HG03469 (cell line): ENCODE data around the gene CTTNBP2.

ENCODE experiments used
- ATAC-seq: cut with Tn5 transposase; IDR thresholded peaks from one replicate; pipeline ENCODE4 v1.9.1; 2021; ENCODE audit warnings: mild to moderate bottlenecking, moderate library complexity, moderate number of reproducible peaks; ENCODE audit not compliant: unreplicated experiment

CTTNBP2 gene, protein sequence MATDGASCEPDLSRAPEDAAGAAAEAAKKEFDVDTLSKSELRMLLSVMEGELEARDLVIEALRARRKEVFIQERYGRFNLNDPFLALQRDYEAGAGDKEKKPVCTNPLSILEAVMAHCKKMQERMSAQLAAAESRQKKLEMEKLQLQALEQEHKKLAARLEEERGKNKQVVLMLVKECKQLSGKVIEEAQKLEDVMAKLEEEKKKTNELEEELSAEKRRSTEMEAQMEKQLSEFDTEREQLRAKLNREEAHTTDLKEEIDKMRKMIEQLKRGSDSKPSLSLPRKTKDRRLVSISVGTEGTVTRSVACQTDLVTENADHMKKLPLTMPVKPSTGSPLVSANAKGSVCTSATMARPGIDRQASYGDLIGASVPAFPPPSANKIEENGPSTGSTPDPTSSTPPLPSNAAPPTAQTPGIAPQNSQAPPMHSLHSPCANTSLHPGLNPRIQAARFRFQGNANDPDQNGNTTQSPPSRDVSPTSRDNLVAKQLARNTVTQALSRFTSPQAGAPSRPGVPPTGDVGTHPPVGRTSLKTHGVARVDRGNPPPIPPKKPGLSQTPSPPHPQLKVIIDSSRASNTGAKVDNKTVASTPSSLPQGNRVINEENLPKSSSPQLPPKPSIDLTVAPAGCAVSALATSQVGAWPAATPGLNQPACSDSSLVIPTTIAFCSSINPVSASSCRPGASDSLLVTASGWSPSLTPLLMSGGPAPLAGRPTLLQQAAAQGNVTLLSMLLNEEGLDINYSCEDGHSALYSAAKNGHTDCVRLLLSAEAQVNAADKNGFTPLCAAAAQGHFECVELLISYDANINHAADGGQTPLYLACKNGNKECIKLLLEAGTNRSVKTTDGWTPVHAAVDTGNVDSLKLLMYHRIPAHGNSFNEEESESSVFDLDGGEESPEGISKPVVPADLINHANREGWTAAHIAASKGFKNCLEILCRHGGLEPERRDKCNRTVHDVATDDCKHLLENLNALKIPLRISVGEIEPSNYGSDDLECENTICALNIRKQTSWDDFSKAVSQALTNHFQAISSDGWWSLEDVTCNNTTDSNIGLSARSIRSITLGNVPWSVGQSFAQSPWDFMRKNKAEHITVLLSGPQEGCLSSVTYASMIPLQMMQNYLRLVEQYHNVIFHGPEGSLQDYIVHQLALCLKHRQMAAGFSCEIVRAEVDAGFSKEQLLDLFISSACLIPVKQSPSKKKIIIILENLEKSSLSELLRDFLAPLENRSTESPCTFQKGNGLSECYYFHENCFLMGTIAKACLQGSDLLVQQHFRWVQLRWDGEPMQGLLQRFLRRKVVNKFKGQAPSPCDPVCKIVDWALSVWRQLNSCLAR (N-terminal part only)

DNA sequence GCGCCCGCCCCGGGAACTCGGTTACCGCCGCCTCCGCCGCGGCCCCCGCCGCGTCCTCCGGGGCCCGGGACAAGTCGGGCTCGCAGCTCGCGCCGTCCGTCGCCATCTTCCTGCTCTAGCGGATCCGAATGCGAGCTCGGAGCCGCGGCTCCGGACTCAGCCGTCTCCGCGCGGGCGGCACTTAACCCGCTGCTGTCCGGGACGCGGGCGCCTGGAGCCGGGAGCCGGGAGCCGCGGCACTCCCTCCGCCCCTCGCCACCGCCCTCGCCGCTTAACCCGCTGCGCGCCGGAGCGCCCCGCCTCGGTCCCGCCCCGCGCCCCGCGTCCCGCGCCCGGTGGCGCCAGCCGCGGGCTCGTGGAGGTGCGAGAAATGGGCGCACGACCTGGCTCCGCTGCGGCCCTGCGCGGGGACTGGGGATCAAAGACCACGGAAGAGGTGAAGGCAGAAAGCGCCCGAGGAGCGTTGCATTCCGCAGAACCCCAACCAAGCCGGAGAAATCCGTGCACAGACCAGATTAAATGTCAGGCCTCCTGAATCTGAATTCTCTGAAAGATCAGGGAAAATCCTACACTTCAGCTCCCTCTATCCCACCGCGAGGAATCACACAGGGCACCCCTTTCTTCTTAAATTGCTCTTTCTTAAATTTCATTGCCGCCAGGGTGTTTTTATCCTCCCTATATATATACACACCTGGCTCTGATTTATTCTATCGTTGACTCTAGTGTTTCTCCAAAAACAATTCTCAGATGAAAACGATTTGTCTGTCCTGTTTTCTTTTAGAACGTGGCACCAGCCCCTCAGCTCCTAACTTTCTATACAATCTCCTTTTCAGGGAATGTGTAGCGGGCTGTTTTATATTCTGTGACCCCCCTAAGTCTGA, at the start of gene CTTNBP2:
Gene CTTNBP2 (minus strand): TSS at position 132 of the 881 bp plus-strand sequence. CDS start 26 bp downstream, at position 106.
- ATAC-seq: no peak

DNA sequence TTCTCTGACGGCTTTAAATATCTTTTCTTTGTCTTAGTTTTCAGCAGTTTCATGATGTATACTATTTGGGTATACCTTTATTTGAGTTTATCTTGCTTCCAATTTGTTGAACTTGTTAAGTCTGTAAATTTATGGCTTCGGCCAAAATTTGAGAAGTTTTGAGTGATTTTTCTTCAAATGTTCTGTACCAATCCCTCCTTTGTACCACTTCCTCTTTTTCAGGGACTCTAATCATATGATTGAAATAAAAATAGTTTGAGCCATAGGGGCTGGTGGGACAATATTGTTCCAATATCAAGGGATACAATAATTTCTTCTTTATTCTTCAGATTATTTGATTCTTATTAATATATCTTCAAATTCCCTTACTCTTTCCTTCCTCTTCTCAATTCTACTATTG, 43.1 kb upstream of the CTTNBP2 start:
- no peak for ATAC-seq

DNA sequence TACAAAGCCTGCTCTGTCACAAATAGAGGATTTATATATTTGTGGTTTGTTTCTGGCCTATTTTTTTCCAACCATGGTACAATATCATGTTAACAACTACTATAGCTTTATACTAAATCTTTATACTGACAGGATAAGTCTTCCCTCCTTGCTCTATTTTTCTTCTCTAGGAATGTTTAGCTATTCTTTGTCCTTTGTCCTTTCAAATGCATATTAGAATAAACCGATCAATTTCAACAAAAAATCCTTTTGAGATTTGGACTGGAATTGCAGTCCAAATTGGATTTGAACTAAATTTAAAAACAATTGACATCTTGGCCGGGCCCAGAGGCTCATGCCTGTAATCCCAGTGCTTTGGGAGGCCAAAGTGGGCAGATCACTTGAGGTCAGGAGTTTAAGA, 39.2 kb upstream of the CTTNBP2 start:
- ATAC-seq: no peak

GRCh38 chr7:117908031-117908795, 35.0 kb upstream of the CTTNBP2 start:
- no peak for ATAC-seq

DNA sequence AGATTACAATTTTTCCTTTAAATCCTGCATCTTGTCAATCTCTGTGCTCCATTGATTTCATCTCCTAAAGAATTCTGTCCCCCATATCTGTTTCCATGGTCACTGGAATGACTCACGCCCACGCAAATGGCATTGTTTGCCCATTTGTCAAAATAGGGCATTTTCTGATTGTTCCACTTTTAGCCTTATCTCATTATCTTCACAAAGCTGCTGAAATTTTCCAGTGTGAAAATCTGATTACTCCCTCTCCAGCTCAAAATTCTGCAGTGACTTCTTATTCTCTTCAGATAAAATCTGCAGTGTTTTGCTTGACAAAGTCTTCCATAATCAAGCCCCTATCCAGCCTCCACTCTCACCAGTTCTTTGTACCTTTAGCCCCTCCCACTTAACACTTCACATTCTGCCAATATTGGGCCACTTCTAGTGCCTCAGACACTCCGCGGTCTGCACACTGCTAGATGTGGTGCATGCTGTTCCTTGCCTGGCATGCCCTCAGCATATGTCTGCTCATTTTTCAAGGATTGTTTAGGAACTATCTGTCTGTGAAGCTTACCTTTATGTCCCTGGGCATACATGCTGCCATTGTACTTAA, 33.9 kb upstream of the CTTNBP2 start:
- ATAC-seq: no peak

GRCh38 chr7:117902314-117902889, 29.2 kb upstream of the CTTNBP2 start:
- ATAC-seq: no peak

DNA sequence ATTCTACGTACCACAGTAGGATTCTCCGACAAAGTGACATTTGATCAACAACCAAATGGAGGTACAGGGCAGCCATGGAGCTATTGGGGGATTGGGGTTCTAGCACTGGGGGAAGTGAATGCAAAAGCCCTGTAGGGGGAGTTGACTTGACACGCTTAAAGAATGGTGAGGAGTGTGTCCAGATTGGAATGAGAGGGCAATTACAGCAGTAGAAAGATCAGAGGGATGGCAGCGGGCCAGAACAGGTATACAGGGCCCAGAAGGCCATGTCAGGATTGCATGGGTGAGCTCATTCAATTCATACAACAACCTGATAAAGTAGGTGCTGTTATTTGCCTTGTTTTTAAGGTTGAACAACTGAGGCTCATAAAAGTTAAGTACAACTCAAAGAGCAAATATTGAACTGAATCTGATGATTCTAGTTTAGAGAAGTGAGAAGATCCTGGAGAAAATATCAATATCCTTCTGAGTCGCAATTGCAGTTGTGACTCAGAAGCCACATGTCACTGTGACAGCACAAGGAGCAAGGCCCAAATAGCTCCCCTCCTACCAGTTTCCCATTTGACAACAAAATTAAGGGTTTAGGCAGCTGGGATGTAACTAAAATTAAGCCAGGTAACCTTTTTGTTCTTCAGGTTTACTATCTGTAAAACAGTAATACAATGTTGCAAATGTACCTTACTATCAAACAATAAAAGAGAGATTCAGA, 28.0 kb upstream of the CTTNBP2 start:
- ATAC-seq: no peak

DNA sequence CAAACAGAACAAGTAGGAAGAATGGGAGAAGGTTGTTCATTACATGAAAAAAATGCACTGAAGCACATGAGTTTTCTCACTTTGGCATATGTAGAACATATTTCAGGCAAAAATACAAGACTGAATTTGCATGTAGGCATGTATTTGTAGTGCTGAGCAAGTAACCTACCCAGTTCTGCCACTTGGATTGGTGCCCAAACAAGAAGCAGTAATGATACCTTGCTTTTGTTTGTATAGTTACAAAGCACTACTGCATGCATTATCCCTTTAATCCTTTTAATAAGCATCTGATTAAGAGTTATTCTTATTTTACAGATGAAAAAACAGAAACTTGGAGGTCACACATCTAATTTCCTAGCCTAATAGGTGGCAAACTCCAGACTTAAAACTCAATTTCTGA, 23.1 kb upstream of the CTTNBP2 start:
- no peak for ATAC-seq

DNA sequence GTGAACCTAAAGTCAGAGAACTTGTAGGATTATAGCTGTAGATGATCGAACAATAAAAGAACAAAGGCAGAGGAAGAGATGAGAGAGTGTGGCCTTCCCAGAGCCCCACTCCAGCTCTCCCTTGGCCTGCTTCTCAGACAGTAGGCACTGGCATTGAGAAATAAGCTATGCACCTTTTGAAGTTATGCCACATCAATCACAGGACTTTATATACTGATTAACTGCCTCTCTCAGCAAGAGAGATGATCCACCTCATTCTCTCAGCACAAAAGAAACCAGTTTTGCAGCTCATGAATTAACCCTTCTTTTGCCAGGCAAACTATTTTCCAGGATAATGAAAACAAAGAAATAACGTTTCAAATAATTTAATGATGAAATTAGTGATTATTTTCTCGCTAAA, 22.0 kb upstream of the CTTNBP2 start:
- no peak for ATAC-seq

GRCh38 chr7:117894037-117894436, 20.8 kb upstream of the CTTNBP2 start:
- ATAC-seq: no peak

GRCh38 chr7:117892821-117893220, 19.6 kb upstream of the CTTNBP2 start:
- ATAC-seq: no peak

DNA sequence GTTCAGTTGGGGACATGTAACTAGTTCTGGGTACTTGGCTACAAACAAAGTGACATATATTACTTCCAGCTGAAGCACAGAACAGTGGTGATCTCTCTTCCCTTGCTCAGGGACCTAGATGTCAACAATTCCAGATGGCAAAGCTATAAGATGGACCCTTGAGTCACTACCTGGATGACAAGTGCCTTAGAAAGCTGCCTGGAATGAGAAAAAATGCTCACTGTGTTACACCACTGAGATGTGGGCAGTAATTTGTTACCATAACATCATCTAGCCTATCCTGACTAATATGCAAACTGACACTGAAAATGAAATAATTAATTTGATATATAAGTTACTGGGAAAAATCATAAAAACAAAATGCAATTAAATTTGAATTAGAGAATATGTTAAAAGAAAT, 16.4 kb upstream of the CTTNBP2 start:
- no peak for ATAC-seq

DNA sequence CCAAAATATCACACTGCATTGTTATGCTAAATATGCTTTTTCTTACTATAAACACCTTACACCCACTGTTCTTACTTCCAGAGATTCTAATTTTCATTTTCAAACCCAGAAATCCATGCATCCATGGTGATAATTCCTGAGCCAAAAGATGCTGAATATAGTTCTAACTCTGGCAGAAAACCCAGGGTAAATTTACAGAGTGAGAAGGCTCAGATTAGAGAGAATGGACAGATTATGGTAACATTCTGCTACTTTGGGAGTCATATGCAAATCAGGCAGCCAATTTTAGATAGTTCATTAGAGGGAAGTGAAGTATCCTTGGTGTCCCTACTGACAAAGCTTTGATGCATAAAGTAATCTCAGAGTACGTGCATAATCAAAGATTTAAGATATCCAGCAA, 15.4 kb upstream of the CTTNBP2 start:
- no peak for ATAC-seq

DNA sequence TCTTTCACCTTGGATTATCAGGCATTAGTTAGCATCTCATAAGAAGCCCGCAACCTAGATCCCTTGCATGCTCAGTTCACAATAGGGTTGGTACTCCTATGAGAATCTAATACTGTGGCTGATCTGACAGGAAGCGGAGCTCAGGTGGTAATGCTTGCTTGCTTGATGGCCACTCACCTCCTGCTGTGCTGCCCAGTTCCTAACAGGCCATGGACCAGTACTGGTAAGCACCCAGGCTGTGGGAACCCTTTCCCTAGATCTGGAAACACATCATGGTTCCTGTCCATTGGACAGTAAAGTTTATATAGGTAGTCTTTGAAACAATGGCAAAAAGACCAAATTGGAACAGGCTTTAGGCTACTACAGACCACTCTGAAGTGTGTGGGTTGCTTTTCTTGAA, 9.4 kb upstream of the CTTNBP2 start:
- no peak for ATAC-seq

DNA sequence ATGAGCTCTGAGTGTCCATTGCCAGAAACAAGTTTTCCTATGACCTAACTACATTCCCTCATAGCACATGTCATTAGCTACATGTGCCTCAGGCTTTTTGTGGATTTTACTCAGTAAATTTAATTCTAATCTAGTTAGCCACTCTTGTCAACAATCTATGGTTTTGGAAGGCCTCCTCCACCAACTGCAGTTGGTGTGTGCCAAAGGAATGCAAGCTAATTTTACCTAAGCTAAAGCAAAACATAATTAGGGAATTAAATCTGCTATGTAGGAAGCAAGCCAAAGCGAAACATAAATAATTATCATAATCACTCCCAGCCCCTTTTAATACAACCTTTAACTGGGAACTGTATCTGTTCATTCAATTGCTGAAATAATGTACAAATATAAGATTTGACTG, 3.5 kb upstream of the CTTNBP2 start:
- no peak for ATAC-seq

GRCh38 chr7:117875566-117875965, 2.3 kb upstream of the CTTNBP2 start:
- ATAC-seq: no peak

- ATAC-seq: no peak
These were observed 1.0 kb upstream of the CTTNBP2 start for GRCh38 chr7:117874191-117874700.
